Lung (tissue), 13 donors: ENCODE results near the gene ZNHIT3. TPM values are rescaled to one million over a fixed set of nuclear protein-coding genes. Genes with fewer than 3 reads are reported as not detected.

Source experiments
- ATAC-seq: fragments of 200-7000 bp; cut with Tn5 transposase; one replicate; pipeline ENCODE4 v1.9.1; 2020; ENCODE audit warnings: moderate number of reproducible peaks; ENCODE audit not compliant: insufficient read depth, low FRiP score
- DNase-seq, 3 donors: peaks; one replicate each; pipeline ENCODE4 v3.0.0-alpha.2; 2013 to 2017
- H3K27ac ChIP-seq, 2 donors: one replicate each; pipeline ENCODE4 v1.5.1; 2013; ENCODE audit warnings: mild to moderate bottlenecking in 2 of 2, moderate library complexity in 2 of 2, control low read depth in 1 of 2, inconsistent platforms in 1 of 2, low read depth in 1 of 2, low read length in 1 of 2
- H3K27me3 ChIP-seq, 3 donors: one replicate each; pipeline ENCODE4 v1.5.1; 2013; ENCODE audit warnings: low read length in 2 of 3; ENCODE audit not compliant: control insufficient read depth in 3 of 3, insufficient read depth in 3 of 3
- H3K36me3 ChIP-seq, 4 donors: one replicate each; pipeline ENCODE4 v1.5.1; 2013; ENCODE audit warnings: low read length in 4 of 4, mild to moderate bottlenecking in 1 of 4, moderate library complexity in 1 of 4; ENCODE audit not compliant: control insufficient read depth in 4 of 4, insufficient read depth in 4 of 4
- H3K4me1 ChIP-seq, 5 donors: one replicate each; pipeline ENCODE4 v1.5.1; 2013; ENCODE audit warnings: low read length in 5 of 5, mild to moderate bottlenecking in 2 of 5, moderate library complexity in 1 of 5; ENCODE audit not compliant: control insufficient read depth in 5 of 5, insufficient read depth in 5 of 5
- H3K4me3 ChIP-seq: one replicate; pipeline ENCODE4 v1.5.1; 2013; ENCODE audit warnings: mild to moderate bottlenecking, control low read depth, moderate library complexity
- H3K9ac ChIP-seq, 2 donors: one replicate each; pipeline ENCODE4 v1.5.1; 2013; ENCODE audit warnings: low read length in 2 of 2, control low read depth in 1 of 2; ENCODE audit not compliant: insufficient read depth in 1 of 2
- H3K9me3 ChIP-seq, 4 donors: one replicate each; pipeline ENCODE4 v1.5.1; 2013; ENCODE audit warnings: low read length in 3 of 4, mild to moderate bottlenecking in 1 of 4, moderate library complexity in 1 of 4; ENCODE audit not compliant: control insufficient read depth in 4 of 4, insufficient read depth in 3 of 4
- CTCF ChIP-seq: IDR thresholded peaks from 2 replicates; pipeline ENCODE4 v1.5.1; 2012; ENCODE audit warnings: mild to moderate bottlenecking; ENCODE audit errors: control extremely low read depth, extremely low read depth
- WGBS, 2 donors: extraction: QIAGEN DNeasy Blood & Tissue Kit; methylation state at CpG; one replicate each; pipeline ENCODE4 v1.1.7; 2013; 5-methylcytosine and 5-hydroxymethylcytosine counted together
- polyA plus RNA-seq, 2 donors: library from polyadenylated mRNA; stranded (reverse); fragments of 200-250 nt; gene quantifications; one replicate each; pipeline ENCODE4 v1.2.1, GENCODE V29; 2013
- small RNA-seq: library from RNA; depleted of rRNA; stranded (forward); fragments of <200 nt; gene quantifications from one replicate; pipeline ENCODE3, GENCODE V24; 2014; ENCODE audit warnings: low replicate concordance
- total RNA-seq, 2 donors: library from RNA; depleted of rRNA in 1 of 2; stranded (reverse); fragments of >200 nt in 1 of 2; gene quantifications; one replicate each; pipeline ENCODE4 v1.2.1, GENCODE V29; 2014 to 2021
- donor health status: control.
- donor health status: control.
- donor health status: Bipolar disorder and iron deficiency.
- donor health status: healthy.
- donor health status: DM: yes; HTN: yes; CAD: no.

Gene ZNHIT3
- total and polyA plus RNA-seq, 4 donors, result 23.0 to 35.2 (median 33.6) TPM

GRCh38 chr17:36544307-36545076 lies 58.0 kb downstream of the ZNHIT3 start, which contains the start of gene GGNBP2:
Gene GGNBP2 (plus strand): TSS chr17:36544919. CDS start chr17:36545725, 806 bp downstream.
- peak within 1 kb of the TSS; percentile 99 to 100 for H3K27ac ChIP-seq
- no peaks in the 10 kb centered on the region for H3K9me3 ChIP-seq
- peak within 1 kb of the TSS; percentile 98 to 99 for H3K9ac ChIP-seq
- peak; percentile 95 to 96 (median 95) for DNase-seq
- H3K36me3 ChIP-seq, result peaks cover 0 to 4% (median 1%) of the 10 kb centered on the region in 4 donors
- H3K27me3 ChIP-seq, result no peaks in the 10 kb centered on the region
- TF ChIP-seq CTCF, result no peak
- ATAC-seq, result peak; percentile 83
- 0 to 1% methylated on average over 63 to 71 of the region's 71 CpGs for WGBS, 2 donors
- peak within 1 kb of the TSS; percentile 96 for H3K4me3 ChIP-seq
- peaks cover 0 to 30% (median 3%) of the 10 kb centered on the region in 5 donors for H3K4me1 ChIP-seq

GRCh38 chr17:36545077-36545464 lies 58.6 kb downstream of the ZNHIT3 start:
- Histone ChIP-seq H3K36me3 (peaks cover 0 to 4% (median 1%) of the 10 kb centered on the region in 4 donors), H3K27me3 (no peaks in the 10 kb centered on the region), H3K4me1 (peaks cover 0 to 30% (median 3%) of the 10 kb centered on the region in 5 donors), H3K27ac (peak overlapping the region; percentile 99 to 100), H3K4me3 (peak overlapping the region; percentile 56), H3K9ac (peak overlapping the region; percentile 88 to 91), H3K9me3 (no peaks in the 10 kb centered on the region)
- TF ChIP-seq CTCF, result no peak
- DNase-seq (no peak), ATAC-seq (peak; percentile 29)
- 0 to 1% methylated on average over 14 to 38 of the region's 38 CpGs for WGBS, 2 donors

Small RNAs within 50 kb of the gene (small RNA-seq; reads per million reads assigned to genes)
- gene RNA5SP439, result not detected

Other genes with a start within 250 kb of the ZNHIT3 start
- gene TBC1D3I, start 222.1 kb upstream of the ZNHIT3 start, total RNA-seq, result not detected
- under 1 TPM; 0.39 to 0.73 TPM for gene TBC1D3I, start 222.1 kb upstream of the ZNHIT3 start, polyA plus RNA-seq
- not detected for gene TBC1D3G, start 162.8 kb upstream of the ZNHIT3 start, total RNA-seq
- not detected for gene TBC1D3G, start 162.8 kb upstream of the ZNHIT3 start, polyA plus RNA-seq
- not detected for gene TBC1D3H, start 98.2 kb upstream of the ZNHIT3 start, total RNA-seq
- gene TBC1D3H, start 98.2 kb upstream of the ZNHIT3 start, polyA plus RNA-seq, result 1 to 10 TPM in 1 of 2 donors, not detected in 1; 1.2 TPM
- gene MYO19, start 48.2 kb downstream of the ZNHIT3 start, total RNA-seq, result 10 to 100 TPM; 40.2 to 66.6 TPM
- 10 to 100 TPM; 26.5 to 29.8 TPM for gene MYO19, start 48.2 kb downstream of the ZNHIT3 start, polyA plus RNA-seq
- 10 to 100 TPM in 1 of 2 donors, 1 to 10 TPM in 1; 6.2 to 15.4 TPM for gene PIGW, start 48.3 kb downstream of the ZNHIT3 start, total RNA-seq
- 10 to 100 TPM in 1 of 2 donors, 1 to 10 TPM in 1; 8.0 to 13.2 TPM for gene PIGW, start 48.3 kb downstream of the ZNHIT3 start, polyA plus RNA-seq
- gene GGNBP2, start 58.2 kb downstream of the ZNHIT3 start, total RNA-seq, result 10 to 100 TPM; 71.9 to 86.7 TPM
- 10 to 100 TPM; 40.0 to 45.1 TPM for gene GGNBP2, start 58.2 kb downstream of the ZNHIT3 start, polyA plus RNA-seq
- 1 to 10 TPM; 3.7 to 6.6 TPM for gene DHRS11, start 105.2 kb downstream of the ZNHIT3 start, total RNA-seq
- 1 to 10 TPM; 4.8 to 9.1 TPM for gene DHRS11, start 105.2 kb downstream of the ZNHIT3 start, polyA plus RNA-seq
- 1 to 10 TPM; 3.5 to 9.9 TPM for gene MRM1, start 114.9 kb downstream of the ZNHIT3 start, total RNA-seq
- gene MRM1, start 114.9 kb downstream of the ZNHIT3 start, polyA plus RNA-seq, result 1 to 10 TPM; 7.3 to 8.2 TPM